ACC112 (cell line): ENCODE data around the gene KRT82.

Experiments
- H2AFZ ChIP-seq: fragments of 200-600 bp; sonication (generic); one replicate; pipeline ENCODE4 v1.6.0; 2017; ENCODE audit warnings: antibody characterized with exemption, low read length; ENCODE audit not compliant: unreplicated experiment
- H3K27ac ChIP-seq: fragments of 200-600 bp; sonication (generic); 2 replicates; pipeline ENCODE4 v1.5.1; 2014; ENCODE audit warnings: low read depth, mild to moderate bottlenecking, antibody characterized with exemption, low read length, moderate library complexity
- H3K27me3 ChIP-seq: fragments of 200-600 bp; sonication (generic); 2 replicates; pipeline ENCODE4 v1.6.1; 2014; ENCODE audit warnings: mild to moderate bottlenecking, antibody characterized with exemption, low read length, moderate library complexity, mixed read lengths; ENCODE audit not compliant: insufficient read depth
- H3K36me3 ChIP-seq: fragments of 200-600 bp; sonication (generic); 2 replicates; pipeline ENCODE4 v1.6.1; 2016; ENCODE audit warnings: mild to moderate bottlenecking, antibody characterized with exemption, low read length, moderate library complexity, mixed read lengths; ENCODE audit not compliant: insufficient read depth
- H3K4me1 ChIP-seq: fragments of 200-600 bp; sonication (generic); one replicate; pipeline ENCODE4 v1.6.1; 2016; ENCODE audit warnings: low read length, mixed read lengths; ENCODE audit not compliant: insufficient read depth, unreplicated experiment, control insufficient read depth
- H3K4me3 ChIP-seq: fragments of 200-600 bp; sonication (generic); 2 replicates; pipeline ENCODE4 v1.5.1; 2014; ENCODE audit warnings: mild to moderate bottlenecking, low read depth, low read length
- H3K79me2 ChIP-seq: fragments of 200-600 bp; sonication (generic); one replicate; pipeline ENCODE4 v1.6.0; 2016; ENCODE audit warnings: low read length; ENCODE audit not compliant: control insufficient read depth, unreplicated experiment, insufficient read depth

KRT82 gene

DNA sequence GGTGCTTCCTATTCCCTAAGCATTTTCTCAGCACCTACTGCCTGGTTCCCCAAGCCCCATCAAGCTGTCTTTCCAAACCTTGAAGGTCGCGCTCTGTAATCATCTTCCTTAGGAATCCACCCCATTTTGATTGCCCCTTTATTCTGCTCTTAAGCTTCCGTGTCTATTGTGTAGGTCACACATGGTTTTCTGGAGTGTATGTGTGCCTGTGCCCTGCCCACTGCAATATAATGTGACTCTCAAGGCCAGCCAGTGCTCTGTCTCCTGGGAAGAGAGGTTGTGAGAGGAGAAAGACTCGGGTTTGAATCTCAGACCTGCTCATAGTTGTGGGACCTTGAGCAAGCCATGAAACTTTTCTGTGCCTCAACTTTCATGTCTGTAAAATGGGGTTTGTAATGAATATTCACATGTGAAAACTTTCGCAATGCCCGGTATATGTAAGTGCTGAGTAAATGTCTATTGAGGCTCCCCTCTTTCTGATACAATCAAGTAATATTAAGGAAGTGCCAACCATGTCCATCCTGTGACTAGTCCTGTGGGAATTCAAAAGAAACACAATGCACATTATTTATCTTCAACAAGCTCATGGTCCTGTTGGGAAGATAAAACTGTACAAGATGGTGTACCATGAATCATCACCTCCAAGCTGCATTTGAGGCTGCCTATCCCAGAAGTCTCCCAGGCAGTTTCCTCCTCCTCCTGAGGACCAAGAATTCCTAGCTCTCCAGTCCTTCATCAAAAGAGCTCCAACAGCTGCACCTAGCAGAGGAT lies 28.8 kb upstream of the KRT82 start:
- Histone ChIP-seq H3K4me1 (peaks cover 14% of the 10 kb centered on the region), H2AFZ (no peak overlapping the region), H3K36me3 (no peaks in the 10 kb centered on the region), H3K79me2 (no peaks in the 10 kb centered on the region), H3K27me3 (peaks cover 31% of the 10 kb centered on the region), H3K27ac (no peak overlapping the region), H3K4me3 (no peak overlapping the region)

DNA sequence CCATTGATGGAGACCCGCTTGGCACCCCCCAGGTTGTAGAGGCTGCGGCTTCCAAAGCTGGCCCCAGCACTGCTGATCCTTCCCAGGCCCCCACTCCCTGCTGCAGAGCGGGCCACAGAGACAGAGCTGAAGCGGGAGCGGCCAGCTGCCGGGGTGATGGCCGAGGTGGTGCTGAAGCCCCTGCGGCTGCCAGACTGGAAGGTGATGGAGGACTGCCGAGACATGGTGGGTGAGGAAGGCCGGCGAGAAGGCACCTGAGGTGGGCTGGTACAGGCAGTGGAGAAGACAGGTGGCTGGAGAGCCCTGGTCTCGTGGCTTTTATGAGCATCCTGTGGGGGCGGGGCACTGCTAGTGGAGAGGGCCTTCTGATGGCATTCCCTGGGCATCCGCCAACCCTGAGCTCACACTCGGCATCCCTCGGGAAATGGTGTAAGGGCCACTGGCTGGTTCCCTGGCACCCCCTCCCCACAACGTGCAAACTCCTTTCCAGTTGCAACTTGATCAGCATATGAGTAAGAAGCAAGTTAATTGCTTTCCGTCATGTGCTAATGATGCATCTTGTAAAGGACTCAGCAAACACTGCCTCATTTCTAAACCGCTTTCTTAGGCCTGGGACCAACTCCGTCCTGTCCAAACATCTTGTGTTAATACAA lies 28.1 kb upstream of the KRT82 start, which contains the start of gene KRT75:
Gene KRT75, minus strand, starts transcription at position 291 of the 653 bp plus-strand sequence. Its CDS starts 67 bp downstream, at position 224.
- no peaks in the 10 kb centered on the region for H3K36me3 ChIP-seq
- no peak within 1 kb of the TSS for H3K4me3 ChIP-seq
- no peak within 1 kb of the TSS for H2AFZ ChIP-seq
- H3K79me2 ChIP-seq, result no peaks in the 10 kb centered on the region
- no peak within 1 kb of the TSS for H3K27ac ChIP-seq
- H3K4me1 ChIP-seq, result peaks cover 14% of the 10 kb centered on the region
- H3K27me3 ChIP-seq, result peaks cover 31% of the 10 kb centered on the region

DNA sequence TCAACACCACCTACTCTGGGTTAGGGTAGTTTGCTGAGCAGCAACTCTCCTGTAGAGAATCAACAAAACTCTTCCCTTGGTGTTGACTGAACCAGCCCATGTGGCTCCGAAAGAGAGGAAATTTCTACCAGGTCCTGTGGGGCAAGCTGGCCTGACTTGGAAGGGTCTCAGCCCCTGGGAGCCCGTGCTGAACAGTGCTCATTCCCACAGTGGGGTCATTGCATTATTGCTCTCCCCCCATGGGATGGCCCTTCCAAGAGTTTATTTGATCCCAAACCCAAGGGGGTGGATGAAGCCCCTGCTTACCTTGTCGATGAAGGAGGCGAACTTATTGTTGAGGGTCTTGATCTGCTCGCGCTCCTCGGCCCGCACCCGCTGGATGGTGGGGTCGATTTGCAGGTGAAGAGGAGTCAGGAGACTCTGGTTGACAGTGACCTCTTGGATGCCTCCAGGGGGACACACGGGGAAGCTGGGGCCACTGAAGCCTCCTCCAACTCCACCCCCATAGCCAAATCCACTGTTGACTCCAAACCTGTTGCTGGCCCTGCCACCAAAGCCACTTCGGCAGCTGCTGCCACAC lies 27.5 kb upstream of the KRT82 start:
- H3K36me3 ChIP-seq, result no peaks in the 10 kb centered on the region
- no peak overlapping the region for H2AFZ ChIP-seq
- H3K4me1 ChIP-seq, result peaks cover 14% of the 10 kb centered on the region
- no peak overlapping the region for H3K4me3 ChIP-seq
- H3K79me2 ChIP-seq, result no peaks in the 10 kb centered on the region
- H3K27ac ChIP-seq, result no peak overlapping the region
- H3K27me3 ChIP-seq, result peaks cover 31% of the 10 kb centered on the region

DNA sequence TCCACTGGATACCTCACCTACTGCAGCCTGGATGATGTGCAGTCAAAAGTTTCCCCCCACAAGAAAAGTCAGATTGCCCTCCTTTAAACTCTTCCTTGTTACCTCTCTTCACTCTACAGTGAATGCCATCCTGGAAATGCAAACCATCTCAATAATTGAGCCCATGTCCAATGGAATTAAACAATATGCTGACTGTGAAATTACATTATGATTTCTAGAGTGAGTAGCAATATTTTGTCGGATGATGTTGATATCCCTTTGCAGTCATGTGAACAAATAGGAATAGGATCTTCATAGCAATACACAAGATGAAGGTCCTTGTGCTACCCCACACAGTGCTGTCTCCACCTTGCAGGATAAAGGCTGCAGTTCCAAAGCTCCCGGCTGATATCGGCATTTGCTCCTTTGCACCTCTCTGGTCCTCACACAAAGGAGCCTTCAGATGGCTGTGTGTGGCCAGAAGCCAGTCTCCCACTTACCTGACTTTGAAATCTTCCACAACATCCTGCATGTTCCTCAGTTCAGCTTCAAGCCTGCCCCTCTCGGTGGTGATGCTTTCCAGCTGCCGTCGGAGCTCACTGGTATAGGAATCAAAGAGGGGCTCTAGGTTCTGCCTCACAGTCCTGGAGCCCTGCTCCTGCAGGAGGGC lies 26.5 kb upstream of the KRT82 start:
- H3K79me2 ChIP-seq, result no peaks in the 10 kb centered on the region
- H3K27ac ChIP-seq, result no peak overlapping the region
- peaks cover 31% of the 10 kb centered on the region for H3K27me3 ChIP-seq
- H3K36me3 ChIP-seq, result no peaks in the 10 kb centered on the region
- no peak overlapping the region for H2AFZ ChIP-seq
- H3K4me1 ChIP-seq, result peaks cover 12% of the 10 kb centered on the region
- no peak overlapping the region for H3K4me3 ChIP-seq

DNA sequence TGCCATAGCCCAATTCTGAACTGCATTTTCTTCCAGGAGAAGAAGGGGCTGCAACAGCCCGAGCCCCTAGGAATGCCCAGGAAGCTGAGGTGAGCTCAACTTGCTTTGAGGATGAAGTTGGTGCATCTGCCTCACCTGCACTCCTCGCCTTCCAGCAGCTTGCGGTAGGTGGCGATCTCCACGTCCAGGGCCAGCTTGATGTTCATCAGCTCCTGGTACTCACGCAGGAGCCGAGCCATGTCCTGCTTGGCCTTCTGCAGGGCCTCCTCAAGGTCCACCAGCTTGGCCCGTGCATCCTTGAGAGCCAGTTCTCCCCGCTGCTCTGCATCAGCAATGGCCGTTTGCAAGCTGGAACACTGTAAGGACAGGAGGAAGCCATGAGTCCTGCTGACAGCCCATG lies 22.0 kb upstream of the KRT82 start:
- H3K36me3 ChIP-seq, result no peaks in the 10 kb centered on the region
- peaks cover 28% of the 10 kb centered on the region for H3K27me3 ChIP-seq
- H3K4me1 ChIP-seq, result no peaks in the 10 kb centered on the region
- H2AFZ ChIP-seq, result no peak overlapping the region
- no peak overlapping the region for H3K4me3 ChIP-seq
- H3K79me2 ChIP-seq, result no peaks in the 10 kb centered on the region
- no peak overlapping the region for H3K27ac ChIP-seq

DNA sequence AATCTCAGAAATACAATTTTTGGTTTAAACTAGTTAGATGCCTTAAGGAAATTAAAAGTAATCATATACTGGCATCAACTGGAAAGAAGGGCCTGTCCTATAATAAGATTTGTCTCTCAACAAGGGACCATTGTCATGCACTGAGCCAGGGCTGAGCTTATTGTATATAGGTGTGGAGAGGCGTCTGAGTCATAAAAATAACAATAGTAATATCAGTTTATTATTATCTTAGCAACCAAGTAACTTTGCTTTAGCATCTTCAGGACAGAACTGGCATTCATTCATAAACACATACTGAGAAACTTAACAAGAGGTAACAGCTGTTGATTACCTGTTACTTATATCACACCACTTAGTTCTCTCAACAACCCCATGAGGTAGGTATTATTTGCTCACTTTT lies 20.9 kb upstream of the KRT82 start:
- H3K27ac ChIP-seq, result no peak overlapping the region
- H2AFZ ChIP-seq, result no peak overlapping the region
- no peaks in the 10 kb centered on the region for H3K4me1 ChIP-seq
- peaks cover 19% of the 10 kb centered on the region for H3K27me3 ChIP-seq
- no peaks in the 10 kb centered on the region for H3K36me3 ChIP-seq
- H3K4me3 ChIP-seq, result no peak overlapping the region
- H3K79me2 ChIP-seq, result no peaks in the 10 kb centered on the region

DNA sequence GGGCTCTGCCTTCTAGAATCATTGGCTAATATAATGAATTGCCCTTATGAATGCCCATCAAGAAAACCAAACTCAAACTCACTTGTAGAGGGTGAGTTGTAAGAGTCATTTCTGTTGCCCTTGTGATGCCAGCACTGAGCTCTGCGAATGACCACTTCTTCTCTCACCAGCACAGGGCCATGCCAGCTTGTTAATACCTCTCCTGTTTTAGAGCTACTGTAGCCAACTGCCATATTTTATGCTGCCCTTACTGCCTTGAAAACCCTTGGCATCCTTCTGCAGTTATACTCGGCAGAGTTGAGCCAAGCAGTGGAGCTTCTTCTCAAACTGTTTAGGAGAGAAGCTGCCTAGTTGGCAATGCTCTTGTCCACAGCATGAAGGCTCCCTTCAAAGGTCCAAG lies 19.9 kb upstream of the KRT82 start:
- no peak overlapping the region for H3K27ac ChIP-seq
- no peak overlapping the region for H3K4me3 ChIP-seq
- H2AFZ ChIP-seq, result no peak overlapping the region
- H3K79me2 ChIP-seq, result no peaks in the 10 kb centered on the region
- H3K4me1 ChIP-seq, result no peaks in the 10 kb centered on the region
- H3K36me3 ChIP-seq, result no peaks in the 10 kb centered on the region
- 0 out of 2 replicates have a peak, but pooled peaks cover 12% of the 10 kb centered on the region for H3K27me3 ChIP-seq

DNA sequence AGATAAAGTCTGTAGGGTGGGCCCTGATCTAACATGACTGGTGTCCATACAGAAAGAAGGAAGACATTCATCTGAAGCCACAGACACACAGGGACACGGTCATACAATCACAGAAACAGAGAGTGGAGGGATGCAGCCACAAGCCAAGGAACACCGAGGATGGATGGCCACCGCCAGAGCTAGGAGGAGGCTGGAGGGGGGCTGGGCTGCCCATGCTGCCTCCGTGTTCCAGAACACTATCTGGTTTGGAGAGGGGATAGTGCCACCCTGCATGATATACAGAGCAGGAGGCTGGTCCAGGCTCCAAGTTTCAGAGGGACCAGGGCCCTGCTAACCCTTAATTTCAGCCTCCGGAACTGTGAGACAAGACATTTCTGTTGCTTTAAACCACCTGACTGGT lies 19.3 kb upstream of the KRT82 start:
- H3K4me3 ChIP-seq, result no peak overlapping the region
- H3K4me1 ChIP-seq, result no peaks in the 10 kb centered on the region
- H3K27me3 ChIP-seq, result 0 out of 2 replicates have a peak, but pooled peaks cover 8% of the 10 kb centered on the region
- H3K36me3 ChIP-seq, result no peaks in the 10 kb centered on the region
- H3K27ac ChIP-seq, result no peak overlapping the region
- H3K79me2 ChIP-seq, result no peaks in the 10 kb centered on the region
- no peak overlapping the region for H2AFZ ChIP-seq

DNA sequence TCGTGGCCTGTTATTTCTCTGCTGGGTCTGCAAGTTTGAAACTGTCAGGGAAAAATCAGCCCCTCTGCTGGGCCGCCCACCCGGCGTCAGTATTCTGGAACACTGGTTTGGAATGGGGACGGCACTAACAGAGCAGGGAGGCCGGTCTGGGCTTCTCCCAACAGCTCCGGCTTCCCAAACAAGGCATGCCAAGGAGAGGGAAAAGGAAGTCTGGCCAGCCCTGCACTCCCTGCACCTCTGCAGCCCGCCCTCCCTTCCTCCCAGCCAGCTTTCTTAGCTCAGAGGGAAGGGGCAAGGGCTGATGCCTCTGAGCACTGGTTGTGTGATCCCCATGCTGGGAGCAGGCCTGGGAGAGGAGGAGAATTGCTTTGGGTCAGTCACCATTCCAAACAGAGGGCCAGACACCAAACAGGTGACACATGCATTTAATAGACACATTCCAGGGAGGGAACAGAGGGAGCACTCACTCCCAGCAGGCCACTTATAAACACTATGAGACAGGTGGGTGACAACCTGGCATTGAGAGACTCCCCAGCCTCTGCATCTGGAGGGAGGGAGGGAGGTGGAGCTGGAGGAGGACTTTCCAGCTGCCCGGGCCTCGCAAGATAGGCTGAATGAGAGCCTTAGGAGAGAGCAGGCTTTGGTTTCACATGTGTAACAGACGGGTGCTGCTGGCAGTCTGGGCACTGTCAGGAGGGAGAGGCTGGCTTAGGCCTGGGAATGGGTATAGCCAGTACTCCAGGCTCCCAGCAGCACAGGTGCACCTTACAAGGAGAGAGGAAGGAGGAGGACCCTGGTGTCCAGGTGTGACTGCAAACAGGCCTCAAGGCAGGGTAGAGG lies 17.7 kb upstream of the KRT82 start:
- Histone ChIP-seq H3K27ac (no peak overlapping the region), H3K79me2 (no peaks in the 10 kb centered on the region), H3K36me3 (no peaks in the 10 kb centered on the region), H3K4me1 (no peaks in the 10 kb centered on the region), H3K4me3 (no peak overlapping the region), H2AFZ (no peak overlapping the region), H3K27me3 (0 out of 2 replicates have a peak, but pooled peaks cover 4% of the 10 kb centered on the region)

DNA sequence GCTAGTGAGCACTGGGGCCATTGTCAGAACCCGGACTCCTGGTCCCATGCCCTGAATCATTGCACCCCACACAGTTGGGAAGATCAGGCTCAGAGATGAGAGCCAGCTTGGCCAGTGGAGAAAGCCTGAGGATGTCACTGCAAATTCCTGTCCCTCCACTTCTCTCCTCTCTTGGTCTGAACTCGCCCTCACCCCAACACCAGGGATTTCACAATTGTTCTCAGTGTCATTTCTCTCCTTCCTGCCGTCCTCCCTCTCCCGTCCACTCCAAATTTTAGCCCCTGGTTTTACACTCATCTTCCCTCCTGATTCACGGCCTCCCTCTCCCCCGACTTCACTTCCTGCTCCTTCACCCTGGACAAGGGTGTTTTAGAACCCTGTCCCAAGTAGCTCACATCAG lies 16.9 kb upstream of the KRT82 start:
- no peak overlapping the region for H2AFZ ChIP-seq
- no peak overlapping the region for H3K4me3 ChIP-seq
- H3K27me3 ChIP-seq, result 0 out of 2 replicates have a peak, but pooled peaks cover 4% of the 10 kb centered on the region
- H3K27ac ChIP-seq, result no peak overlapping the region
- H3K36me3 ChIP-seq, result no peaks in the 10 kb centered on the region
- no peaks in the 10 kb centered on the region for H3K4me1 ChIP-seq
- no peaks in the 10 kb centered on the region for H3K79me2 ChIP-seq
